ENCODE data around the gene PAFAH2. TPM values are rescaled to one million over a fixed set of nuclear protein-coding genes. Genes with fewer than 3 reads are reported as not detected.

The PAFAH2 gene
- total and polyA plus RNA-seq, 4 donors, result 9.0 to 13.8 (median 10.8) TPM

DNA sequence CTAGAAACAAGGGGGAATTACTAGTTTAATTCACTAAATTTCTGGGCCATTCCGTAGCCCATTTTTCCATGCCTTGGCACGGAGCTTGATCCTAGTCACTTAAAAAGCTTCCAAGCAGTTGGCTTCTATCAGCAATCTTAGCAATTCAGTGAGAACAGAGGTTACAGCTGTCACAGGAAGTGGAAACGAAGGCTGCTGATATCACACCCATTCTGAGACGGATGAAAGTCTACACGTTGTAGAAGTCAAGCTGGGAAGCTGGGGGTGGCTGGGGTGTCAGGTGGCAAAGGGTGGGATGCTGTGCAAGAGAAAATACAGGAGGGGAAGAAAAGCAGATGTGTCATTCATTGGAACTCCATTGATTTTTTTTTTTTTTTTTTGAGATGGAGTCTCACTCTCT, 79.9 kb downstream of the PAFAH2 start:
- H3K27ac ChIP-seq (ENCODE audit: low read depth in 1 of 2, low read length in 2 of 2), result no peak overlapping the region
- TF ChIP-seq RAD21 (IDR thresholded peaks at IDR 0.05), result no peak
- no peak for TF ChIP-seq REST (IDR thresholded peaks at IDR 0.05)
- H3K4me1 ChIP-seq (ENCODE audit: control insufficient read depth in 4 of 4, insufficient read depth in 4 of 4, low read length in 3 of 4), result peaks cover 2 to 8% (median 5%) of the 10 kb centered on the region in 4 donors
- 45% methylated on average over 5 of the region's 5 CpGs for WGBS
- no peak overlapping the region for H3K4me3 ChIP-seq (ENCODE audit: low read depth in 1 of 3, low read length in 3 of 3)
- no peaks in the 10 kb centered on the region for H3K9me3 ChIP-seq (ENCODE audit: control insufficient read depth in 4 of 4, low read length in 3 of 4)
- no peaks in the 10 kb centered on the region for H3K27me3 ChIP-seq (ENCODE audit: control insufficient read depth in 4 of 4, insufficient read depth in 4 of 4, low read length in 3 of 4)
- no peaks in the 10 kb centered on the region for H3K36me3 ChIP-seq (ENCODE audit: control insufficient read depth in 4 of 4, insufficient read depth in 3 of 4, low read depth in 1 of 4, low read length in 3 of 4)
- H3K9ac ChIP-seq (ENCODE audit: low read depth in 1 of 2, low read length in 2 of 2), result no peak overlapping the region
- no peak for DNase-seq (ENCODE audit: low spot score)

DNA sequence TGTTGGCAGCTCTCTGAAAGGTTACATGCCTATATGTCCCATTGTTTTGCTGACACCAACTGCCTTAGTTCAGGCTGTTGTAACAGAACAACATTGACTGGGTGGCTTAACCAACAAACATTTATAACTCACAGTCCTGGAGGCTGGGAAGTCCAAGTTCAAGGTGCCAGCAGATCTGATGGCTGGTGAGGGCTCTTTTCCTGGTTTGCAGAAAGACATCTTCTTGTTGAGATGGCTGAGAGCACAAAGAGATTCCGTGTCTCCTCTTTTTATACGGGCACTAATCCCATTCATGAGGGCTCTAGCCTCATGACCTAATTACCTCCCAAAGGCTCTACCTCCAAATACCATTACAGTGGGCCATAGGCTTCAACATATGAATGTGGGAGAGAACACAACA, 81.4 kb downstream of the PAFAH2 start:
- Histone ChIP-seq H3K4me3 (ENCODE audit: low read depth in 1 of 3, low read length in 3 of 3) (no peak overlapping the region), H3K9me3 (ENCODE audit: control insufficient read depth in 4 of 4, low read length in 3 of 4) (no peaks in the 10 kb centered on the region), H3K4me1 (ENCODE audit: control insufficient read depth in 4 of 4, insufficient read depth in 4 of 4, low read length in 3 of 4) (no peaks in the 10 kb centered on the region), H3K9ac (ENCODE audit: low read depth in 1 of 2, low read length in 2 of 2) (no peak overlapping the region), H3K27me3 (ENCODE audit: control insufficient read depth in 4 of 4, insufficient read depth in 4 of 4, low read length in 3 of 4) (no peaks in the 10 kb centered on the region), H3K36me3 (ENCODE audit: control insufficient read depth in 4 of 4, insufficient read depth in 3 of 4, low read depth in 1 of 4, low read length in 3 of 4) (no peaks in the 10 kb centered on the region), H3K27ac (ENCODE audit: low read depth in 1 of 2, low read length in 2 of 2) (no peak overlapping the region)
- WGBS, result 98% methylated on average over 2 of the region's 2 CpGs
- no peak for DNase-seq (ENCODE audit: low spot score)
- TF ChIP-seq YY1 (IDR thresholded peaks at IDR 0.05) (no peak), RXRA (IDR thresholded peaks at IDR 0.05) (no peak), MAX (IDR thresholded peaks at IDR 0.05) (no peak), SP1 (IDR thresholded peaks at IDR 0.05) (no peak), REST (IDR thresholded peaks at IDR 0.05) (no peak), HNF4A (conservative IDR thresholded peaks at IDR 0.05) (no peak), TAF1 (conservative IDR thresholded peaks at IDR 0.05) (no peak), JUND (IDR thresholded peaks at IDR 0.05) (no peak), EGR1 (IDR thresholded peaks at IDR 0.05; ENCODE audit: low read depth in 2 of 2) (no peak), NR2F2 (IDR thresholded peaks at IDR 0.05) (no peak), HNF4G (IDR thresholded peaks at IDR 0.05) (no peak)
- TF ChIP-seq, protein P1, sequence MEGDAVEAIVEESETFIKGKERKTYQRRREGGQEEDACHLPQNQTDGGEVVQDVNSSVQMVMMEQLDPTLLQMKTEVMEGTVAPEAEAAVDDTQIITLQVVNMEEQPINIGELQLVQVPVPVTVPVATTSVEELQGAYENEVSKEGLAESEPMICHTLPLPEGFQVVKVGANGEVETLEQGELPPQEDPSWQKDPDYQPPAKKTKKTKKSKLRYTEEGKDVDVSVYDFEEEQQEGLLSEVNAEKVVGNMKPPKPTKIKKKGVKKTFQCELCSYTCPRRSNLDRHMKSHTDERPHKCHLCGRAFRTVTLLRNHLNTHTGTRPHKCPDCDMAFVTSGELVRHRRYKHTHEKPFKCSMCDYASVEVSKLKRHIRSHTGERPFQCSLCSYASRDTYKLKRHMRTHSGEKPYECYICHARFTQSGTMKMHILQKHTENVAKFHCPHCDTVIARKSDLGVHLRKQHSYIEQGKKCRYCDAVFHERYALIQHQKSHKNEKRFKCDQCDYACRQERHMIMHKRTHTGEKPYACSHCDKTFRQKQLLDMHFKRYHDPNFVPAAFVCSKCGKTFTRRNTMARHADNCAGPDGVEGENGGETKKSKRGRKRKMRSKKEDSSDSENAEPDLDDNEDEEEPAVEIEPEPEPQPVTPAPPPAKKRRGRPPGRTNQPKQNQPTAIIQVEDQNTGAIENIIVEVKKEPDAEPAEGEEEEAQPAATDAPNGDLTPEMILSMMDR (IDR thresholded peaks at IDR 0.05; ENCODE audit: low read depth, low read length, missing input control), result no peak
- TF ChIP-seq, protein P2, sequence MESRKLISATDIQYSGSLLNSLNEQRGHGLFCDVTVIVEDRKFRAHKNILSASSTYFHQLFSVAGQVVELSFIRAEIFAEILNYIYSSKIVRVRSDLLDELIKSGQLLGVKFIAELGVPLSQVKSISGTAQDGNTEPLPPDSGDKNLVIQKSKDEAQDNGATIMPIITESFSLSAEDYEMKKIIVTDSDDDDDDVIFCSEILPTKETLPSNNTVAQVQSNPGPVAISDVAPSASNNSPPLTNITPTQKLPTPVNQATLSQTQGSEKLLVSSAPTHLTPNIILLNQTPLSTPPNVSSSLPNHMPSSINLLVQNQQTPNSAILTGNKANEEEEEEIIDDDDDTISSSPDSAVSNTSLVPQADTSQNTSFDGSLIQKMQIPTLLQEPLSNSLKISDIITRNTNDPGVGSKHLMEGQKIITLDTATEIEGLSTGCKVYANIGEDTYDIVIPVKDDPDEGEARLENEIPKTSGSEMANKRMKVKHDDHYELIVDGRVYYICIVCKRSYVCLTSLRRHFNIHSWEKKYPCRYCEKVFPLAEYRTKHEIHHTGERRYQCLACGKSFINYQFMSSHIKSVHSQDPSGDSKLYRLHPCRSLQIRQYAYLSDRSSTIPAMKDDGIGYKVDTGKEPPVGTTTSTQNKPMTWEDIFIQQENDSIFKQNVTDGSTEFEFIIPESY (IDR thresholded peaks at IDR 0.05), result no peak

Data from liver (tissue), 9 donors.